NCI-H69 (cell line): ENCODE measurements around the gene NDUFC2.

ENCODE experiments used
- DNase-seq: peaks from one replicate; lab custom pipeline; 2025; lab: John Stamatoyannopoulos, UW

The NDUFC2 gene

GRCh38 chr11:78054971-78055370 lies 24.7 kb downstream of the NDUFC2 start:
- DNase-seq = no peak

DNA sequence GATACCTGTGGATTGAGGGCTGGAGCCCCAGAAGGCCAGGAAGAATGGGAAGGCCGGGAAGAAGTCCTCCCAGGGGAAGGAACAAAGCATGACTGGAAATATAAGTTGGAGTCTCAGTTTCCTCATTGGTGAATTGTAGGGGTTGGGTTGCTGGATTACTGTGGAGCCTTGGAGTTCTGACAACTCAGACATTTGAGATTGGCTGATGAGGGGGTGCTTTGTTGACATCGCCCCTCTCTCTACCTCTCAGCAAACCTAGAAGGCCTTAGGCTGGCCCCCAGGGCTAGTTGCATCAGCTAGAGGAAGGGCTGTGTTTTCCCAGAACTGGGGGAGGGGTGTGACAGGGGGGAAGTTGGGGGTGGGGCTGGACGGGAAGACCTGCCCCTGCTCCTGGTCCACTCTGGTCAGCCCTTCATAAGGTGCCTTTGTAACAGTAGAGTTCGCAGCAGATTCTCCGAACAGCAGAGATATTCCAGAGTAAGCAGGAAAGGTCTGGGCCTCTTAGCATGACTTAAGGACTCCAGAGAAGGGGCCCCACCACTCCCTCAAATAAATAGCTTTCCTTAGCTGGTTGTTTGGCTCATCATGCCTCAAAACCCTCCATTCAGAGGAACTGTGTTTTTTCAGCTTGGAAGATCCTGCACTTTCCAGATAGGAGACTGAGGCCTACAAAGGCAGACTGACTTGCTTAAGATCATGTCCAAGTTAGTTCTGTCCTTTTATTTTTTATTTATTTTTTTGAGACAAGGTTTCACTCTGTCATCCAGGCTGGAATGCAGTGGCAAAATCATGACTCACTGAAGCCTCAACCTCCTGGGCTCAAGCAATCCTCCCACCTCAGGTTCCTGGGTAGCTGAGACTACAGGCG lies 28.5 kb downstream of the NDUFC2 start:
- no peak for DNase-seq

DNA sequence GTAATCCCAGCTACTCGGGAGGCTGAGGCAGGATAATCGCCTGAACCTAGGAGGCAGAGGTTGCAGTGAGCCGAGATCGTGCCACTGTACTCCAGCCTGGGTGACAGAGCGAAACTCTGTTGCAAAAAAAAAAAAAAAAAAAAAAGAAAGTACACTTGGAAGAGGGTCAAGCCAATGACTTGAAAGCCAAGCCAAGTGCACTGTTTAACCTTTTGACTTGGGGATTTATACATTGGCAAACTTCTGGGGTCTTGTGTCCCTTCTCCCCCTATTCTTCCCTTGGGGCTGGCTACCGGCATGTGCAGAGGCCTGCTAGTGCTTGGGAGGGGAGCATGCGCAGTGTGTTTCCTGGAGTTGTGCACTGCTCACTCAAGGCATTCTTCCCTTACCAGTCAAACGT lies 30.3 kb downstream of the NDUFC2 start:
- DNase-seq = no peak

- no peak for DNase-seq
These were observed 31.1 kb downstream of the NDUFC2 start for GRCh38 chr11:78048561-78048960.

- no peak for DNase-seq
These were observed 33.2 kb downstream of the NDUFC2 start for GRCh38 chr11:78046486-78046854.

- peak; percentile 91 for DNase-seq
These were observed 33.7 kb downstream of the NDUFC2 start for GRCh38 chr11:78045851-78046485.

GRCh38 chr11:78044706-78045105 lies 35.0 kb downstream of the NDUFC2 start:
- no peak for DNase-seq

- no peak for DNase-seq
These were observed 37.7 kb downstream of the NDUFC2 start for GRCh38 chr11:78041843-78042440.

DNA sequence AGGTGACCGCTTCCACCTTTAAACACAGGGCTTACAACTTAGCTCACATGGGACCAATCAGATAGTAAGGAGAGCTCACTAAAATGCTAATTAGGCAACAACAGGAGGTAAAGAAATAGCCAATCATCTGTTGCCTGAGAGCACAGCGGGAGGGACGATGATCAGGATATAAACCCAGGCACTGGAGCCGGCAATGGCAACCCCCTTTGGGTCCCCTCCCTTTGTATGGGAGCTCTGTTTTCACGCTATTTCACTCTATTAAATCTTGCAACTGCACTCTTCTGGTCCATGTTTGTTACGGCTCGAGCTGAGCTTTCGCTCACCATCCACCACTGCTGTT lies 38.3 kb downstream of the NDUFC2 start:
- peak; percentile 41 for DNase-seq

DNA sequence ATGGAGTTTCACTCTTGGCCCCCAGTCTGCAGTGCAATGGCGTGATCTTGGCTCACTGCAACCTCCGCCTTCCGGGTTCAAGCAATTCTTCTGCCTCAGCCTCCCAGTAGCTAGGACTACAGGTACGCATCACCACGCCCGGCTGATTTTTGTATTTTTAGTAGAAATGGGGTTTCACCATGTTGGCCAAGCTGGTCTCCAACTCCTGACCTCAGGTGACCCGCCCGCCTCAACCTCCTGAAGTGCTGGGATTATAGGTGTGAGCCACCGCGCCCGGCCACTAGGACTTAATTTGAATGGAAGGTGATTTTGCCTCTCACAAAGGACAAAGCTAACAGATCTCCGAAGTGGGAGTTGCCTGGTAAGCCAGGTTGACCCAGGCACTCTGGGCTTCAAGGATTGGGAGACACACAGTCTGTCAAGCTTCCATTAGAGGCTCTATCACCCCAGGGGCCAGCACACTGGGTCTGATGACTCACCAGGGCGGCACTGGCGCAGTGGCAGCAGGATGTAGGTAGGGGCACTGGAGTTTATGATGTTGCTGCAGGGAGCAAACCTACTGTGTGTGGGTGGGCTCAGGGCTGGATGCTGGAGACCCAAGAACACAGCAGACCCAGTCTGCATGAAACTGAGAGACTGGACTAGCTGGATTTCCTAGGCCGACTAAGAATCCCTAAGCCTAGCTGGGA lies 38.8 kb downstream of the NDUFC2 start:
- DNase-seq = peak; percentile 83

GRCh38 chr11:78039919-78040671 lies 39.6 kb downstream of the NDUFC2 start:
- peak; percentile 95 for DNase-seq

GRCh38 chr11:78039391-78039918 lies 40.2 kb downstream of the NDUFC2 start:
- no peak for DNase-seq

GRCh38 chr11:78038697-78039313 lies 40.9 kb downstream of the NDUFC2 start:
- peak; percentile 34 for DNase-seq

GRCh38 chr11:78037825-78038620 lies 41.6 kb downstream of the NDUFC2 start:
- no peak for DNase-seq

DNA sequence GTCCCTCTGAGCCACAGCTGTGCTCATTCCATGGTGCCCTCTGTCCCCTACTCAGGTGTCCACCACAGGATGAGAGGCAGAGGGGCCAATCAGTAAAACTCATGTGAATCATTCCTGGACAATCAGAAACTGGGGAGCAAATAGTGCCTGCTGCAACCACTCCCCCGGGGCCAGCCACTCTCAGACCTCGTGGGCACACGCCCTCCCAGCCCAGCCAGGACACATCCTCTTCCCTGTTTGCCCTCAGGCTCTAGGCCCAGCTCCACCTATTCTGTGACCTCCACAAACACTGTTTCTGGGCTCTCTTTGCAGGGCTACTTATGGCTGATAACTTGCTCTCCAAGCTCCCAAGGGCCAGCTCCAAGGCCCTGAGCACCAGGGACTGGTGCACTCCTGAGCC lies 42.6 kb downstream of the NDUFC2 start:
- peak; percentile 88 for DNase-seq

- no peak for DNase-seq
These were observed 43.3 kb downstream of the NDUFC2 start for GRCh38 chr11:78036313-78036712.

- no peak for DNase-seq
These were observed 45.0 kb downstream of the NDUFC2 start for GRCh38 chr11:78034623-78035022.

- DNase-seq = no peak
These were observed 46.6 kb downstream of the NDUFC2 start for GRCh38 chr11:78033040-78033439.

- peak; percentile 66 for DNase-seq
These were observed 47.6 kb downstream of the NDUFC2 start for GRCh38 chr11:78032090-78032489.

DNA sequence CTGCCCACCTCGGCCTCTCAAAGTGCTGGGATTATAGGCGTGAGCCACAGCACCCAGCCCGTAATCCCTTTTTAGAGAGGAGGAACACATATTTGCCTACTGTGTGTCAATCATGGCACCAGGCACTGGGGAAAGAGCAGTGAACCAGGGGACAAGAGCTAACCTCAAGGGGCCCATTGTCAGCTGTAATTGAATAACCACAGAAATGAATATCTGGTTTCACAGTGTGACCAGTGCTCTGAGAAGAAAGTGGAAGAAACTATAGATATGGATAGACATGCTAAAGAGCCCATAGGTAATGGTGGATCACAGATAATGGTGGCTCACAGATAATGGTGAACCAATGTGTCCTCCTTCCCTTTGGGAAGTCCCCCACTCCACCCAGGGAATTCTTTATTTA lies 48.0 kb downstream of the NDUFC2 start:
- DNase-seq = peak; percentile 28
